SU-DHL-6 (cell line): ENCODE results near the gene AKAP12.
"Not testable (repeated sequence)": the region's sequence is repeated elsewhere in the genome, so short reads cannot be mapped to it uniquely, and the experiment has no call there.

ENCODE experiments used
- H2AFZ ChIP-seq: fragments of 200-600 bp; sonication (generic); 2 replicates; pipeline ENCODE4 v1.6.1; 2014; ENCODE audit warnings: low read depth, mild to moderate bottlenecking, moderate library complexity, mixed read lengths, antibody characterized with exemption, low read length; ENCODE audit not compliant: severe bottlenecking
- H3F3A ChIP-seq: fragments of 200-600 bp; shearing (Covaris generic); 2 replicates; pipeline ENCODE4 v1.6.0; 2016; ENCODE audit warnings: antibody characterized with exemption, mild to moderate bottlenecking; ENCODE audit not compliant: insufficient read depth
- H3K27ac ChIP-seq: fragments of 200-600 bp; sonication (generic); 2 replicates; pipeline ENCODE4 v1.5.1; 2016; ENCODE audit warnings: low read depth, mild to moderate bottlenecking, low read length, moderate library complexity, mixed read lengths
- H3K27me3 ChIP-seq: fragments of 200-600 bp; sonication (generic), shearing (Covaris generic); 2 replicates; pipeline ENCODE4 v1.6.0; 2014; ENCODE audit warnings: mild to moderate bottlenecking, low read length
- H3K36me3 ChIP-seq: fragments of 200-600 bp; sonication (generic); 2 replicates; pipeline ENCODE4 v1.6.1; 2014; ENCODE audit warnings: mild to moderate bottlenecking, low read length, mixed read lengths
- H3K4me2 ChIP-seq: fragments of 300-600, 200-600 bp; shearing (Covaris generic), sonication (generic); 2 replicates; pipeline ENCODE4 v1.6.0; 2014; ENCODE audit warnings: low read length, low read depth, mild to moderate bottlenecking; ENCODE audit not compliant: poor library complexity, severe bottlenecking
- H3K4me3 ChIP-seq: fragments of 200-600 bp; sonication (generic); 2 replicates; pipeline ENCODE4 v1.5.1; 2014; ENCODE audit warnings: antibody characterized with exemption, low read length, mild to moderate bottlenecking, mixed read lengths; ENCODE audit not compliant: insufficient read depth, poor library complexity, severe bottlenecking
- H3K79me2 ChIP-seq: fragments of 200-600 bp; sonication (generic); 2 replicates; pipeline ENCODE4 v1.6.1; 2014; ENCODE audit warnings: mild to moderate bottlenecking, low read length, moderate library complexity; ENCODE audit not compliant: insufficient read depth
- H3K9ac ChIP-seq: fragments of 200-600 bp; sonication (generic); 2 replicates; pipeline ENCODE4 v1.7.0; 2014; ENCODE audit warnings: mild to moderate bottlenecking, low read length
- H3K9me2 ChIP-seq: fragments of 200-600 bp; sonication (generic); replicated peaks from 2 replicates; pipeline ENCODE4 v1.6.1; 2014; ENCODE audit warnings: low read length; ENCODE audit not compliant: insufficient read depth
- H3K9me3 ChIP-seq: fragments of 200-600 bp; sonication (generic); 2 replicates; pipeline ENCODE4 v1.6.1; 2014; ENCODE audit warnings: low read length, mixed read lengths; ENCODE audit not compliant: insufficient read depth
- H4K20me1 ChIP-seq: fragments of 200-600 bp; sonication (generic); 2 replicates; pipeline ENCODE4 v1.6.1; 2014; ENCODE audit warnings: low read depth, mild to moderate bottlenecking, antibody characterized with exemption, low read length, moderate library complexity, mixed read lengths
- CTCF ChIP-seq: fragments of 200-600 bp; sonication (generic); IDR thresholded peaks from one replicate; pipeline ENCODE4 v1.5.1; 2017; ENCODE audit warnings: antibody characterized with exemption, mild to moderate bottlenecking, low read length, moderate library complexity; ENCODE audit not compliant: insufficient read depth, poor library complexity, severe bottlenecking
- EZH2phosphoT487 ChIP-seq: fragments of 200-600 bp; sonication (generic), shearing (Covaris generic); conservative IDR thresholded peaks from 2 replicates; pipeline ENCODE4 v1.6.1; 2018; ENCODE audit warnings: mild to moderate bottlenecking, antibody characterized with exemption, low read length, moderate library complexity, mixed read lengths

AKAP12 gene

GRCh38 chr6:151352410-151353396 is 112.9 kb downstream of the AKAP12 start:
- H3K9me2 ChIP-seq = no peaks in the 10 kb centered on the region
- H3K79me2 ChIP-seq = no peaks in the 10 kb centered on the region
- H3K27ac ChIP-seq = no peak overlapping the region
- no peaks in the 10 kb centered on the region for H3K36me3 ChIP-seq
- no peak overlapping the region for H2AFZ ChIP-seq
- no peak overlapping the region for H3K4me2 ChIP-seq
- no peaks in the 10 kb centered on the region for H3K9me3 ChIP-seq
- no peaks in the 10 kb centered on the region for H3K27me3 ChIP-seq
- H3K4me3 ChIP-seq = no peak overlapping the region
- TF ChIP-seq EZH2phosphoT487 (no peak), CTCF (no peak)
- no peak overlapping the region for H3K9ac ChIP-seq
- H3F3A ChIP-seq = peaks cover 5% of the 10 kb centered on the region; the same call in 1 of the 2 replicates
- no peaks in the 10 kb centered on the region for H4K20me1 ChIP-seq

GRCh38 chr6:151353795-151354194 is 114.0 kb downstream of the AKAP12 start:
- Histone ChIP-seq H2AFZ (no peak overlapping the region), H3K9me3 (no peaks in the 10 kb centered on the region), H4K20me1 (no peaks in the 10 kb centered on the region), H3K4me3 (no peak overlapping the region), H3K4me2 (no peak overlapping the region), H3F3A (peaks cover 5% of the 10 kb centered on the region; the same call in 1 of the 2 replicates), H3K79me2 (no peaks in the 10 kb centered on the region), H3K9me2 (no peaks in the 10 kb centered on the region), H3K36me3 (no peaks in the 10 kb centered on the region; the same call in 1 of the 2 replicates), H3K27me3 (no peaks in the 10 kb centered on the region), H3K27ac (no peak overlapping the region), H3K9ac (no peak overlapping the region)
- TF ChIP-seq CTCF = no peak
- no peak for TF ChIP-seq EZH2phosphoT487

- not testable (repeated sequence) for H3K9me2 ChIP-seq, H4K20me1 ChIP-seq, H2AFZ ChIP-seq, H3K79me2 ChIP-seq, H3K27ac ChIP-seq, H3K27me3 ChIP-seq, H3F3A ChIP-seq, H3K4me3 ChIP-seq, H3K36me3 ChIP-seq, H3K9ac ChIP-seq, H3K9me3 ChIP-seq, H3K4me2 ChIP-seq
Measured at GRCh38 chr6:151356983-151357382, 117.2 kb downstream of the AKAP12 start.
